Lower leg skin (tissue), 3 donors: Measurements from ENCODE around the gene LEMD2.

Experiments used
- CTCF ChIP-seq, 3 donors: fragments of 450-650 bp; IDR thresholded peaks; one replicate each; pipeline ENCODE4 v1.5.1; 2016; ENCODE audit warnings: antibody characterized with exemption in 3 of 3, mild to moderate bottlenecking in 3 of 3, moderate library complexity in 2 of 3
- POLR2A ChIP-seq, 2 donors: fragments of 450-650 bp; IDR thresholded peaks; one replicate each; pipeline ENCODE4 v1.6.1; 2016 to 2017; ENCODE audit warnings: antibody characterized with exemption in 2 of 2, mild to moderate bottlenecking in 1 of 2, moderate library complexity in 1 of 2

DNA sequence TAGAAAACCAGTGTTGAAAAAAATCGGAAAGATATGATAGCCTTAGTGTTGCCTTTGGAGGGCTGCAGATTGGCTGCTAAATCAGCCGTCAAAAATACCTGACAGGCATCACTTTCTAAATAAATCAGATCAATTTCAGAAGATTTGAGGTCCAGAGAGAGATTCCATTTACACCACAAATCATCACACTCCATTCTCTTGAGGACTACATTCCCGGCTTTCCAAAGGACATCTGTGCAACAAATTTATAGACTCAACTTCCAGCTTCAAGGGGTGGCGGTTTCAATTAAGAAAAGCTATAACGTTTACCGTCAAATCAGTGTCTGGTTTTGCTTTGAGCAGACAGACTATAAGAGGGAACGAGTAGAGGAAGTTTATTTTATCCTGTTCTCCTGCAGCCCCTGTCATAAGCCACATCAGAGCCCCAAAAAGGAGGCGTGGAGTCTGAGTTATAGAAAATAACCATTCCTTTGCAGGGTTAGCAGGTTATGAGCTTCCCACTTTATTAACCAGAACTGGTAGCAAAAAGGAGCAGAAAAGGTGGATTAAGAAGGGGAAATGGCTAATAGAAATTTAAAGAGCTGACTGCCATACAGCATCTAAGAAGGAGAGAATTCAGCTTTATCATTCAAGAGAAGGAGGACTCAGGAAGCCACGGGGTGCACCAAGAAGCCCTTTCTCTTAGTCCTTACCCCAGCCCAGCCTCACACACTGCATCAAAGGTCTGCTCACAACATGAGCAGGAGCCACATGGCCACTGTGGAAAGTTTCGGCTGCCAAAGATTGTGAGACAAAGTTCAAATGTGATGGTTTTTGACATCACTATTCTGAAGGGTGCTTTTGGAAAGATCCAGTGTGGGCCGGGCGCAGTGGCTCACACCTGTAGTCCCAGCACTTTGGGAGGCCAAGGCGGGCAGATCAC, 64.6 kb downstream of the LEMD2 start:
- TF ChIP-seq CTCF (IDR thresholded peaks at IDR 0.05) (no peak), POLR2A (IDR thresholded peaks at IDR 0.05) (no peak)
